ENCODE measurements around the gene BTBD9.

Gene BTBD9

GRCh38 chr6:38639498-38640215 is at the start of gene BTBD9:
Gene BTBD9, minus strand, starts transcription at chr6:38639929.
- DNase-seq (ENCODE audit: low read depth in 3 of 3), result peak; percentile 46 to 66 (median 65)

- DNase-seq (ENCODE audit: low read depth in 3 of 3), result no peak
Observed at GRCh38 chr6:38688579-38689087, 48.9 kb upstream of the BTBD9 start.

GRCh38 chr6:38687549-38687948 is 47.8 kb upstream of the BTBD9 start:
- DNase-seq (ENCODE audit: low read depth in 3 of 3), result no peak

GRCh38 chr6:38687043-38687353 is 47.3 kb upstream of the BTBD9 start:
- DNase-seq (ENCODE audit: low read depth in 3 of 3), result no peak

GRCh38 chr6:38686270-38687042 is 46.7 kb upstream of the BTBD9 start:
- DNase-seq (ENCODE audit: low read depth in 3 of 3), result no peak

GRCh38 chr6:38684904-38685303 is 45.2 kb upstream of the BTBD9 start:
- DNase-seq (ENCODE audit: low read depth in 3 of 3), result no peak

- DNase-seq (ENCODE audit: low read depth in 3 of 3), result no peak
Observed at GRCh38 chr6:38684237-38684636, 44.5 kb upstream of the BTBD9 start.

- DNase-seq (ENCODE audit: low read depth in 3 of 3), result no peak
Observed at GRCh38 chr6:38681850-38682249, 42.1 kb upstream of the BTBD9 start.

GRCh38 chr6:38679668-38680067 is 39.9 kb upstream of the BTBD9 start:
- no peak for DNase-seq (ENCODE audit: low read depth in 3 of 3)

GRCh38 chr6:38678178-38678760 is 38.5 kb upstream of the BTBD9 start:
- DNase-seq (ENCODE audit: low read depth in 3 of 3), result no peak

- no peak for DNase-seq (ENCODE audit: low read depth in 3 of 3)
Observed at GRCh38 chr6:38676974-38677544, 37.3 kb upstream of the BTBD9 start.

GRCh38 chr6:38676236-38676973 is 36.7 kb upstream of the BTBD9 start:
- no peak for DNase-seq (ENCODE audit: low read depth in 3 of 3)

GRCh38 chr6:38673397-38674165 is 33.9 kb upstream of the BTBD9 start:
- DNase-seq (ENCODE audit: low read depth in 3 of 3), result no peak

- no peak for DNase-seq (ENCODE audit: low read depth in 3 of 3)
Observed at GRCh38 chr6:38671885-38672467, 32.2 kb upstream of the BTBD9 start.

GRCh38 chr6:38658418-38659167 is 18.9 kb upstream of the BTBD9 start:
- DNase-seq (ENCODE audit: low read depth in 3 of 3), result no peak

GRCh38 chr6:38656896-38657295 is 17.2 kb upstream of the BTBD9 start:
- DNase-seq (ENCODE audit: low read depth in 3 of 3), result no peak

- no peak for DNase-seq (ENCODE audit: low read depth in 3 of 3)
Observed at GRCh38 chr6:38654263-38654662, 14.5 kb upstream of the BTBD9 start.

- DNase-seq (ENCODE audit: low read depth in 3 of 3), result no peak
Observed at GRCh38 chr6:38651121-38651784, 11.5 kb upstream of the BTBD9 start.

- no peak for DNase-seq (ENCODE audit: low read depth in 3 of 3)
Observed at GRCh38 chr6:38650207-38650752, 10.6 kb upstream of the BTBD9 start.
